Left cardiac atrium (tissue), 4 donors: ENCODE measurements around the gene VAV2. TPM values are rescaled to one million over a fixed set of nuclear protein-coding genes. Genes with fewer than 3 reads are reported as not detected.
"Not testable (repeated sequence)": the region's sequence is repeated elsewhere in the genome, so short reads cannot be mapped to it uniquely, and the experiment has no call there.

ENCODE experiments used
- ATAC-seq, 2 donors: fragments of 200-7000 bp; cut with Tn5 transposase; one replicate each; pipeline ENCODE4 v1.9.1; 2020; ENCODE audit warnings: mild to moderate bottlenecking in 2 of 2, moderate library complexity in 2 of 2
- DNase-seq: peaks from one replicate; pipeline ENCODE4 v3.0.0-alpha.2; 2020
- intact Hi-C, 2 donors: fragments of 100-400 bp; cut with DNase I; formaldehyde crosslinking; loops; one replicate each; pipeline versions ENCODE4 v1.14.1 to v1.15.1; 2022 to 2023
- total RNA-seq, 2 donors: library from RNA; stranded (reverse); fragmentation: NEBNext Ultra II Directional; extraction: Animal tissue kit (Norgen Biotek cat#: 25700); gene quantifications; one replicate each; pipeline ENCODE4 v1.2.1, GENCODE V29; 2021
- donor health status: DM: no; HTN: yes; CAD: no.
- donor health status: DM: no; HTN: yes; CAD: no; lungs with severe emphysema.
- donor health status: DM: yes; HTN: yes; CAD: no.
- donor health status: Dilated cardiomyopathy.

Gene VAV2
- total RNA-seq, 2 donors from 2014 or later = 8.3 to 9.6 TPM

DNA sequence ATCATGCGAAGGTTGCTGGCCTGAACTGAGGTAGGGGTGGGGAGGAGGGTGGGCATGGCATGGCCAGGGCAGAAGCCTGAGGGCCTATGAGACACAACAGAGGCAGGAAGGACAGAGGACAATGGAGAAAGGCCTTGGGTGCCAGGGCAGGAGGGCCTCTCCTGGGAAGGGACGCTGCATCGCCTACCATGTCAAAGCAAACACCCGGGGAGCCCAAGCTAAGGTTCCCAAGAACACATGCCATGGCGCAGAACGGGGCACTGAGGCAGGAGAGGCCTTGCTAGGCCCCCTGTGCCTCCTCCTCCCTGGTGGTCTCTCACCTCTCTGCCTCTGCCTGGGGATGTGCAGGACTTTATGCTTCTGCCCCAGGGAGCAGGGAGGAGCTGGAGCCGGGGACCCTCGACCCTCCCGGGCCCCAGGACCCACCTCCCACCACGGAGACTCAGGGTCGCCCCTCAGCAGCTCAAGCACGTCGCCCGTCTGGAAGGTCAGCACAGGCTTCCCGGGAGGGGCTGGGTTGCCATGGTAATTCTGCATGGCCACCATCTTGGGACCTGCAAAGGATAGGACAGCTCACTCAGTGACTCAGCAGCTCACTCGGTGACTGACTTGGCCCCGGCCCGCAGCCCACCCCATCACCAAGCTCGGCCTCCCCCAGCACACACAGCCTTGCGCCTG is 213.6 kb downstream of the VAV2 start:
- no peak for DNase-seq
- ATAC-seq = no peak
- intact Hi-C loops = no loop called here

- intact Hi-C loops = no loop called here
- ATAC-seq (no peak), DNase-seq (no peak)
Observed at GRCh38 chr9:133777871-133778270, 214.3 kb downstream of the VAV2 start.

DNA sequence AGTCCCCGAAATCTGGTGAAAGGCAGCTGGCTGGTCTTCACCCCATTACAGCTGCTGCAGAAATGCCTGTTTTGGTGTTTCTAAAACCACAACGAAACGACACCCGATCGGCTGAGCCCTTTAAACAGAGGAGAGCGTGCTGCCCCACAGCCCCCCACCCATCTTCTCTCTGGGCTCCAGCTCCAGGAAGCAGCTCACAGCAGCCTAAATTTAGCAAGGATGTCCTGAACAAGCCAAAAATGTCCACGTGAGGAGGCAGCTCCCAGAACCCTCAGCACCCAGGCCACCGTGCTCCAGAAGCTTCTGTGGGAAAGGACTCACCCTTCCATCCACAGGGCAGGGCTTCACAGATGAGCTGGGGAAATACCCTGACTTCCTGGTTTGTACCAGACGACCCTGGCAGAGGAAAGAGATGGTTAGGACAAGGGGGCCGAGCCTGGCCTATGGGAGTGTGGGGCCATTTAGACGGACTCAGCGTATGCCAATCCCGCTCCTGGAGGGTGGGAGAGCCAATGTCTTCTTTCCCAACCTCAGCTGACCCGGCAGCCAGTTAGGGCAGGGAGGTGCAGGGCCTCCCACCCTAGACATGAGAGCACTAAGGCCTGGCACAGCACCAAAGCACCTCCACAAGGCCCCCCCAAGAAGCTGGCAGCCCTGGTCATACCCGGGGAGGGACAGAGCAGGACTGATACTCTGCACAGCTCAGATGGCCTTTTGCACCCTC is 214.9 kb downstream of the VAV2 start:
- intact Hi-C loops = no loop called here
- no peak for DNase-seq
- no peak for ATAC-seq

DNA sequence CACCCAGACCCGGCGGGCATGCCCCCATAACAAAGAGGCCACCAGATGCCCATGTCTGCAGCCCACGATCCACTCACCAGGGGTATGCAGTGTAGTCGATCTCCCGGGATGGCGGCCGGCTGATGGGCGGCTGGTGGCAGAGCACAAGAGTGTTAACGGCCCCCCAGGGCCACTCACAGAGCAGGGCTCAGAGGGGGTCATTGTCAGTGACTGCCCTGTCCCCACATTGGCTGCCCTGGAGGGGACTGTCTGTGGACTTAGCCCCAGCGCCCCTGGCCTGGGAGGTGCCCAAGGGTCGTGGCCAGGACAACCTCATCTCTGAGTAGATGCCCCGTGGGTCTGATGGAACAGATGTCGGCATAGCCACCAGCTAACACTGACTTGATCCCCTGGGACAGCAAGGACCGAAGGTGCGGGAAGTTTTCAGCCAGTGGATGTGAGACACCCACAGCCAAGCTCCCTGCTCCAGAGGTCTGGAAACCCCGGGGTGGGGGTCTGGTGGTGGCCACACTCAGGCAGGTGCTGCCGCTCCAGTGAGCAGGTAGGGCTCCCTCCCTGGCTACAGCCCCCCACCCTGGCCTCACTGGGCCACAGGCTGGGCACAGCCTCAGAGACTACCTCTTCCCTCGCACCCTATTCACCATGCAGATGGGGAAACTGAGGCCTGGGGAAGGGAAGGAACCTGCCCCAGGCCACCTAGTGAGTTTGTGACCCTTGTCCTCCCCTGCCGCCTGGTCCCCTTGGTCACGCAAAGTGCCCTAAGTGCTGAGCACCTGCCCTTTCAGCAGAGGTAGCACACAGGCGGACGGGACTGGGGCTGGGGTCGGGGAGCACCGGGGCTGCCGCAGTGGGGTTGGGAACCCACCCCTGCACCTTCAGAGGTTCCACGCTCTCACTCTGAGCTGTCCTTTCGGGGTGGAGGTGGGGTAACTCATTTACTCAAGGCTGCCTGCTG is 215.9 kb downstream of the VAV2 start:
- peak; percentile 15 for DNase-seq
- intact Hi-C loops = no loop called here

GRCh38 chr9:133775291-133775690 is 216.8 kb downstream of the VAV2 start:
- no peak for ATAC-seq
- intact Hi-C loops = no loop called here
- DNase-seq = no peak

More for the DNA sequence above, 215.9 kb downstream of the VAV2 start:
- no peak for ATAC-seq

GRCh38 chr9:133774799-133775198 is 217.3 kb downstream of the VAV2 start:
- intact Hi-C loops = no loop called here
- DNase-seq (no peak), ATAC-seq (no peak)

DNA sequence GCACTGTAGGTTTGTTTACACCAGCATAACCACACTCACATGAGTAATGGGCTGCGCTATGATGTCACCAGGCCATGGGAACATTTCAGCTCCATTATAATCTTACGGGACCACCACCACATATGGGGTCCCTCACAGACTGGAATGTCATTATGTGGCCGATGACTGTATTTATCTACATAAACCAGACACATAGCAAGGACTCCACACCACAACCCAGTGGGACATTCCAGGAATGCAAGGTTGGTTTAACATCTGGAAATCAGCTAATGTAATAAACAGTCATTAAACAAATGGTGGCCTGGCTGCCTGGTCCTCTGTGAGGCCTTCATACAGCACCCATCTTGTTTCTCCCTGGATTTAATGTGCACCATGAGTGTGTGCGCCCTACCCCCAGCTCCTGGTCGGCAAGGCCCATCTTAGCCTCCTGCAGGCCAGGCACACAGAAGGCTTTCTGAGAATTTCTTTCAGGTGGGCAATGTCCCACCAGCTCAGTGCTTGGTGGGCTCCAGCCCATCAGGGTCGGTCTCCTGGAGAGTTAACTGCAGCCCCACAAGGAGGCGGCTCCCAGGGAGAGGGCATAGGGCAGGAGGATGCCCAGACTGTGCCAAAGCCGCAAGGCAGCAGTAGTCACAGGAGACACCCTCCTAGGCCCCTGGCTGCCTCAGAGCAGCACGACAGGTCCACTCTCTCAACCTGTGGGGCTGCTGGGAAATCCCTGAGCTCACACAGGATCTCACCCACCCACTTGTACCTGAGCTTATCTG is 218.1 kb downstream of the VAV2 start:
- intact Hi-C loops = no loop called here
- DNase-seq (no peak), ATAC-seq (no peak)

DNA sequence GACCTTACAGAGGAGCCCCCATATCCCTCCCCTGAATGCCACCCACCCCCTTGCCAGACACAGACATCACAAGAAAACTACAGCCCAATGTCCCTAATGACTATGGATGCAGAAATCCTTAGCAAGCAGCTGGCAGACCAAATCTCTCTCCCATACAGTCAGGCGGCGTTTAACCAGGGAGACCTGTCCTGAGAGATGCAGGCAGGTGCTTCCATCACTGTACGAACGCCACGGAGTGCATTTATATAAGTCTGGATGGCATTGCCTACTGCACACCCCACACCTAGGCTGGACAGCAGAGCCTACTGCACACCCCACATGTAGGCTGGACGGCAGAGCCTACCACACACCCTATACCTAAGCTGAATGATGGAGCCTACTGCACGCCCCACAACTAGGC is 219.5 kb downstream of the VAV2 start:
- DNase-seq (no peak), ATAC-seq (no peak)
- intact Hi-C loops = no loop called here

- DNase-seq = no peak
- intact Hi-C loops = no loop called here
- ATAC-seq = no peak
Observed at GRCh38 chr9:133771486-133772482, 220.3 kb downstream of the VAV2 start.

DNA sequence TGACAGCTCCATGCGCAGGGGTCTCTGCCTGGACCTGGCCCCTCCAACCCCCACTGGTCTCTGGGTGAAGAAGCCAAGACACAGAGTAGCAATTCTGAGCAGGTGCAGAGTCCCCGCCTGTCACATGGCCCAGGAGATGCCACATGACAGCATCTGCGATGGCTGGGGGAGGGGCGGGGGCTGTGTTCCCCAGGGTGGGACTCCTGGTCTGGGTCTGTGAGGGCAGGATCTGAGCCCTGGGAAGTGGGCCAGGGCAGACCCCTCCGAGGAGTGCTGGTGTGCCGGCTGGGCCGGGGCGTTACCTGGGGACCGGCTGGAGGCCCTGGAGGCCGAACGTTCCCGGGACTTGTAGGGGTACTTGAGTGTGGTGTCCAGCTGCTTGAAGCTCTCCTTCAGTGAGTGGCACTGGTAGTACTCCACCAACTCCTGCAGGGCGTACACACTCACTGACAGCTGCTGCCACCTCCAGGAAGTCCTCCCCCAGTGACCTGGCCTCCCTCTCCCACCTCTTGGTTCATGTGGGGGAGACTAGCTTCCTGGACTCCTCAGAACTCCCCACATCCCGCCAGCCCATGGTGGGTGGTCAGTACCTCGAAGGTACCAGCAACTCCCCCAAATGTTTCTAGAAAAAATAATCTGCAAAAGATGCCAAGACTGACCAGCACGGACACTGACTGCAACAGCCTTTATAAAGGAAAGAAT is 221.9 kb downstream of the VAV2 start:
- intact Hi-C loops = no loop called here
- ATAC-seq = peak in 1 of 2 donors; percentile 11

DNA sequence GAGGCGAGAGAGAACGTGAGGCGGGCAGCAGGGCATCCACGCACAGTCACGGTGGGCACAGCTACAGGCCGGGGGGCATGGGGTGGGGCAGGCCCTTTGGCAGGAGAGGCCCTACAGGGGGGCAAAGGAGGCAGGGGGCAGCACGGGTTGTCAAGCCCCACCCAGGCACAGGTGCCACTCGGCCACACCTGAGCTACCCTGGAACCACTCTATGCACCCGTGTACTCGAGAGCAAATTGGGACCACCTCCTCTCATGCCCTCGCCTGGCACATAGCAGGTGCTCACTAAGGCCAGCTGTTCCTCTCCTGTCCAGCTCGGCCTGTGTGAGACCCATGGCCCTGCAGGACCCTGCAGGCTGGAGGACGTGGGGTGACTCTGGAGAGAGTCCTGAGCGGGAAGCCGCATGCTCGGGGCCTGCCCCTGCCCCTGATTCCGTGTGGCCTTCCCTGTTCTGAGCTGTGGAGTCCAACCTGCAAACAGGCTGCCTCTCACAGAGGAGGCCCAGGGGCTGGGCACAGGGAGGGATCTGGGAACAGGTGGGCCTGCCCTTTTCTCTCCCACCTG is 222.5 kb downstream of the VAV2 start:
- ATAC-seq (peak in 1 of 2 donors; percentile 16), DNase-seq (no peak)
- intact Hi-C loops = no loop called here

More for the DNA sequence above, 221.9 kb downstream of the VAV2 start:
- peak; percentile 18 for DNase-seq

- intact Hi-C loops = no loop called here
- DNase-seq = no peak
Observed at GRCh38 chr9:133768859-133769510, 223.1 kb downstream of the VAV2 start.

GRCh38 chr9:133768371-133768858 is 223.7 kb downstream of the VAV2 start:
- intact Hi-C loops = no loop called here
- DNase-seq = no peak
- no peak for ATAC-seq

More at GRCh38 chr9:133768859-133769510, 223.1 kb downstream of the VAV2 start:
- peak in 1 of 2 donors; percentile 44 for ATAC-seq

DNA sequence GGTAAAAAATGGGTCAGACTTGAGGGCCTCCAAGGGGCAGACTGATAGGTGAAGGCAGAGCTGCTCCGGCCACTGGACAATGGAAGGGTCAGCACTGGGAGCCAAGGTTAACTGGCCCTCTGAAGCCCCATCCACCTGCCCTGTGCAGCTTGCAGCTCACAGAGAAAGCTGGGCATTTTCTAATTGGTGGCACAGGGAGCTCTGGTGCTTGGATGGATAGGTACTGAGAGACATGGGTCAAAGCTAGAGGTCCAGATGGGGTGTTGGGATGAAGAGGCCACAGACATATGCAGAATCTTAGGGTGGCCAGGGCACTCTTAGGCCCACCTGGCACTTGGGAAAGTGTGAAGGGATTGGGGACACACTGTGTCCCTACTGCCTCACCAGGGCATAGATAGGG is 224.5 kb downstream of the VAV2 start:
- intact Hi-C loops = no loop called here
- no peak for ATAC-seq
- DNase-seq = no peak

- intact Hi-C loops = no loop called here
- no peak for ATAC-seq
- DNase-seq = no peak
Observed at GRCh38 chr9:133767008-133767407, 225.1 kb downstream of the VAV2 start.

- intact Hi-C loops, DNase-seq, ATAC-seq: not testable (repeated sequence)
Observed at GRCh38 chr9:133766234-133766633, 225.9 kb downstream of the VAV2 start.
